Cardiac ventricle fibroblast (primary cell): ENCODE results near the gene NPY5R. TPM values are rescaled to one million over a fixed set of nuclear protein-coding genes. Genes with fewer than 3 reads are reported as not detected.

ENCODE experiments used
- total RNA-seq: library from RNA; depleted of rRNA; stranded (reverse); fragments of >200 nt; gene quantifications from 2 replicates; pipeline ENCODE4 v1.2.3, GENCODE V29; 2015

The NPY5R gene
- not detected in 2 replicates for total RNA-seq

DNA sequence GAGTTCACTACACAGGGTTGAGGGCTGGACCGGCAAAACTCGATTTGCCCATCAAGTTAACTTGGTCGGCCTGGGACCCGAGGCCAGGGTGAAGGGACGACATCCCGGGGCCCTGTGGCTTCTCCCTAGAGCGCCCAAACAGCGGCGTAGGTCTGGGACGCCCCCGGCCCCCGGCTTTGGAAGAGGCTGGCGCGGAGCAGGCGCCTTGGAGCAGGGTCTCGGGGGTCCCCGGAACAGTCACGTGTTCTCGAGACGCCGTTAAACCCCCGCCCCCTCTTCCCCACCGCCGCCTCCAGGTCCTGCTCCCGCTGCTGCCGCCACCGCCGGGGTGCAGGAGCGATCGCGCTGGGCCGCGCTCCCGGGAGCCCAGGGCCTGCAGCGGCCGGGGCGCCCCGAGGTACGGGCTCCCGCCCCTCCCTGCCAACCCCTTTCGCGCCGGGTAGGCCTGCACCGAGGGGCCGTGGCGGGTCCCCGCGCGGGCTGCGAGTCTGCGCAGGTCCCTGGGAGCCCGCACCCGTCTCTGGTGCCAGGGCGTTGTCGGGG is at the start of gene NPY5R:
Gene NPY5R (plus strand): TSS at position 289 of the 543 bp plus-strand sequence. CDS start 6,382 bp downstream, outside the sequence.

DNA sequence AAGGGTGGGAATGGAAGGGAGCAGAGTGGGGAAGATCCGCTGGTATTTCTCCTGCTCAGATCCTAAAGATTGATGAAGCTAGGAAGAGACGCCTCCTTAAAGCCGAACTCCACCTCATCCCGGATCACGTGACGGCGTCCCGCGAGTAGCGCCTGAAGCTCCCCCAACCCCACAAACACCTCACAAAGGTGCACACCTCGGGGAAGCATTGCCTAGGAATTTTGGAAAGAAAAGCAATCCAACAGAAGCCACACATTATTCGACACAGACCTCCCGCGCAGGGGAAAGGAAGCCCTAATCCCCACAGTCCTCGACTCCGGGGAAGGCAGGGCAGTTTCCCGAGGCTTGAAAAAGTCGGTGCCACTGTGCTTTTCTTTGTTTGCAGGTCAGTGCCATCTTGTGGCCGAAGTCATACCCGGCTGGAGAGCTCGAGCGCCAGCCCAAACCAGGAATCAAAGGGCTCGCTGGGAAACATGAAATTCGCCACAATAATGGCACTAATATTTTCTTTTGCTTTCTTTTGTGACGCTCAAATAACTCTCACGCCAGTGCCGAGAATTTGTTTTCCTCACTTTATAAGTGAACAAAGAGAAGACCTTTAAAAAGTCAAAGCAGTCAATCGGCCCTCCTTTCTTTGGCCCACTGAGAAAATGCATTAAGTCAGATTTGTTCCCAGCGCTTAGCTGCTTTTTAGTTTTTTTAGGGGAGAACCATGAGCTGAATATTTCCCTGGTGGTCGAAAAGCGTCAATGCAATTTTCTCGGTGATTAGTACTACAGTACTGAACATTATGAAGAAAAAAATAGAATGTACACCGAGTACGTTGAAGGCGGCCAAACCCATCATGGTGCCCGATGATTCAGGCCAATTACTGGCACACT is 10.9 kb upstream of the NPY5R start, which contains the start of gene NPY1R:
Gene NPY1R (minus strand): TSS at position 71 of the 881 bp plus-strand sequence. CDS start 6,042 bp downstream, outside the sequence.

Other genes starting within 250 kb of the NPY5R start
- gene NAF1, start 177.0 kb upstream of the NPY5R start, total RNA-seq = 11.9 and 18.5 TPM in 2 replicates
- 0.12 TPM in 1 of 2 replicates, not detected in the other for gene NPY1R, start 11.3 kb upstream of the NPY5R start, total RNA-seq
- not detected in 2 replicates for gene TKTL2, start 129.9 kb downstream of the NPY5R start, total RNA-seq
- 13.9 and 14.7 TPM in 2 replicates for gene TMA16, start 150.8 kb downstream of the NPY5R start, total RNA-seq